IPS-NIHi7 (cell line): ENCODE measurements around the gene RP2.

Experiments used
- DNase-seq: peaks from one replicate; pipeline ENCODE4 v3.0.0; 2012; ENCODE audit warnings: mixed read lengths; ENCODE audit errors: extremely low spot score

Gene RP2

GRCh38 chrX:46844913-46845312 is 8.1 kb downstream of the RP2 start:
- no peak for DNase-seq

GRCh38 chrX:46849933-46850332 is 13.1 kb downstream of the RP2 start:
- no peak for DNase-seq

GRCh38 chrX:46850771-46851170 is 13.9 kb downstream of the RP2 start:
- DNase-seq: no peak

- no peak for DNase-seq
These were observed 19.6 kb downstream of the RP2 start for GRCh38 chrX:46856483-46856882.

- DNase-seq: no peak
These were observed 23.7 kb downstream of the RP2 start for GRCh38 chrX:46860557-46860956.

- no peak for DNase-seq
These were observed 26.2 kb downstream of the RP2 start for GRCh38 chrX:46863072-46863471.

GRCh38 chrX:46864606-46865005 is 27.8 kb downstream of the RP2 start:
- no peak for DNase-seq

GRCh38 chrX:46865281-46865680 is 28.4 kb downstream of the RP2 start:
- DNase-seq: no peak

- no peak for DNase-seq
These were observed 29.9 kb downstream of the RP2 start for GRCh38 chrX:46866726-46867125.

GRCh38 chrX:46873746-46874145 is 36.9 kb downstream of the RP2 start:
- DNase-seq: no peak

GRCh38 chrX:46876901-46877300 is 40.1 kb downstream of the RP2 start:
- DNase-seq: no peak

GRCh38 chrX:46882266-46882665 is 45.4 kb downstream of the RP2 start:
- DNase-seq: peak; percentile 31

- no peak for DNase-seq
These were observed 48.0 kb downstream of the RP2 start for GRCh38 chrX:46884799-46885198.

GRCh38 chrX:46898207-46898606 is 61.4 kb downstream of the RP2 start:
- DNase-seq: no peak

GRCh38 chrX:46903458-46904242 is 66.8 kb downstream of the RP2 start:
- peak; percentile 92 for DNase-seq

- DNase-seq: no peak
These were observed 67.8 kb downstream of the RP2 start for GRCh38 chrX:46904626-46905025.

- DNase-seq: no peak
These were observed 73.6 kb downstream of the RP2 start for GRCh38 chrX:46910415-46910814.

GRCh38 chrX:46912098-46912602 is 75.3 kb downstream of the RP2 start, which contains the start of gene JADE3:
Gene JADE3, plus strand, starts transcription at chrX:46912421. Its CDS starts 72,474 bp downstream, at chrX:46984895.
- DNase-seq: peak; percentile 88

GRCh38 chrX:46912603-46913491 is 76.0 kb downstream of the RP2 start:
- DNase-seq: peak; percentile 78

GRCh38 chrX:46913667-46914066 is 76.8 kb downstream of the RP2 start:
- no peak for DNase-seq

- no peak for DNase-seq
These were observed 79.4 kb downstream of the RP2 start for GRCh38 chrX:46916273-46916672.

- DNase-seq: no peak
These were observed 80.8 kb downstream of the RP2 start for GRCh38 chrX:46917622-46918021.

- no peak for DNase-seq
These were observed 81.6 kb downstream of the RP2 start for GRCh38 chrX:46918434-46918833.
